GM12878 (cell line): ENCODE measurements around the gene KCNE4. TPM values are rescaled to one million over a fixed set of nuclear protein-coding genes. Genes with fewer than 3 reads are reported as not detected.

Experiments used
- ATAC-seq: fragments of 200-7000 bp; cut with Tn5 transposase; 3 replicates; pipeline ENCODE4 v1.9.1; 2020; ENCODE audit warnings: mild to moderate bottlenecking, moderate library complexity
- BruUV-seq: library from RNA; stranded (reverse); fragments of 400-500 nt; replicated peaks from 2 replicates; lab custom pipeline; 2021; lab: Mats Ljungman, UMichigan
- CTCF ChIA-PET: fragments of 300-600 bp; sonication (Branson Sonifier 250); formaldehyde crosslinking; extraction: SDS; loops from one replicate; lab custom pipeline; 2021; ENCODE audit warnings: inconsistent platforms; lab: Yijun Ruan, JAX
- POLR2A ChIA-PET: fragments of 350-600 bp; formaldehyde crosslinking; extraction: SDS; loops from one replicate; lab custom pipeline; 2021; ENCODE audit warnings: inconsistent platforms; lab: Charles Lee
- RAD21 ChIA-PET: fragments of 300-600 bp; sonication (Branson Sonifier 250); formaldehyde crosslinking; loops from one replicate; lab custom pipeline; 2023; ENCODE audit warnings: antibody characterized with exemption; ENCODE audit not compliant: unreplicated experiment; lab: Charles Lee
- SMC1A ChIA-PET: fragments of 300-600 bp; sonication (Branson Sonifier 250); formaldehyde crosslinking; loops from one replicate; lab custom pipeline; 2023; ENCODE audit not compliant: unreplicated experiment, uncharacterized antibody; lab: Charles Lee
- DNase-seq: peaks from one replicate; pipeline ENCODE4 v3.0.0-alpha.2; 2011; ENCODE audit warnings: low read depth, low spot score
- FAIRE-seq: peaks from 3 replicates; lab custom pipeline; 2011; peaks lifted over from hg19 to GRCh38; lab: Jason Lieb, UNC
- H2AFZ ChIP-seq: 2 replicates; pipeline ENCODE4 v1.6.0; 2011; ENCODE audit warnings: low read depth, low read length, control low read depth; ENCODE audit not compliant: control insufficient read depth
- H3K27ac ChIP-seq: 2 replicates; pipeline ENCODE4 v1.5.1; 2011; ENCODE audit warnings: control low read depth; ENCODE audit not compliant: control insufficient read depth, insufficient read depth
- H3K27me3 ChIP-seq, 2 experiments: replicated peaks in 1 of 2; 2 replicates each; pipeline versions ENCODE4 v1.6.0 to v1.6.1; 2011; ENCODE audit warnings: low read length in 1 of 2; ENCODE audit not compliant: control insufficient read depth in 2 of 2, insufficient read depth in 2 of 2
- H3K36me3 ChIP-seq, 2 experiments: 2 replicates each; pipeline ENCODE4 v1.5.1; 2011; ENCODE audit warnings: low read length in 1 of 2; ENCODE audit not compliant: control insufficient read depth in 2 of 2, insufficient read depth in 2 of 2
- H3K4me1 ChIP-seq: 2 replicates; pipeline ENCODE4 v1.6.1; 2011; ENCODE audit warnings: mild to moderate bottlenecking, low read length, moderate library complexity, mixed read lengths; ENCODE audit not compliant: control insufficient read depth, insufficient read depth
- H3K4me2 ChIP-seq: 2 replicates; pipeline ENCODE4 v1.6.0; 2011; ENCODE audit warnings: control low read depth; ENCODE audit not compliant: control insufficient read depth, insufficient read depth
- H3K4me3 ChIP-seq: fragments of 200-600 bp; sonication (generic); 2 replicates; pipeline ENCODE4 v1.5.1; 2016
- H3K79me2 ChIP-seq: 2 replicates; pipeline ENCODE4 v1.6.0; 2011; ENCODE audit warnings: low read length; ENCODE audit not compliant: control insufficient read depth, insufficient read depth
- H3K9ac ChIP-seq: 2 replicates; pipeline ENCODE4 v1.8.0; 2011; ENCODE audit warnings: low read length, control low read depth, mixed read lengths; ENCODE audit not compliant: control insufficient read depth, insufficient read depth
- H3K9me3 ChIP-seq: replicated peaks from 3 replicates; pipeline ENCODE4 v1.5.1; 2011; ENCODE audit warnings: mild to moderate bottlenecking, low read length; ENCODE audit not compliant: control insufficient read depth, insufficient read depth
- H4K20me1 ChIP-seq: 2 replicates; pipeline ENCODE4 v1.6.0; 2011; ENCODE audit not compliant: control insufficient read depth, insufficient read depth
- CHD2 ChIP-seq: IDR thresholded peaks from 2 replicates; pipeline ENCODE4 v1.6.1; 2011; ENCODE audit warnings: low read depth, low read length, improper control_type of control experiment, borderline replicate concordance
- CHD4 ChIP-seq: fragments of 200-600 bp; sonication (generic); IDR thresholded peaks from 2 replicates; pipeline ENCODE4 v1.6.1; 2016; ENCODE audit warnings: mild to moderate bottlenecking
- DPF2 ChIP-seq: fragments of 450-650 bp; IDR thresholded peaks from 2 replicates; pipeline ENCODE4 v1.6.1; 2017; ENCODE audit warnings: mild to moderate bottlenecking
- EP300 ChIP-seq, 2 experiments: fragments of 150-350 bp in 1 of 2; IDR thresholded peaks; 2 replicates each; pipeline ENCODE4 v1.6.1; 2011 to 2012; ENCODE audit warnings: low read depth in 2 of 2, low read length in 2 of 2, borderline replicate concordance in 1 of 2, improper control_type of control experiment in 1 of 2, inconsistent platforms in 1 of 2; ENCODE audit not compliant: control insufficient read depth in 1 of 2
- SPI1 ChIP-seq: IDR thresholded peaks from 2 replicates; pipeline ENCODE4 v1.6.1; 2011; ENCODE audit warnings: low read depth, mild to moderate bottlenecking, low read length, moderate library complexity, borderline replicate concordance; ENCODE audit not compliant: insufficient read depth
- SREBF2 ChIP-seq: IDR thresholded peaks from 2 replicates; pipeline ENCODE4 v1.6.1; 2012; ENCODE audit warnings: mild to moderate bottlenecking, low read length
- ZNF274 ChIP-seq: IDR thresholded peaks from one replicate; pipeline ENCODE4 v1.8.0; 2011; ENCODE audit not compliant: insufficient read length, insufficient read depth
- WGBS: methylation state at CpG from one replicate; pipeline ENCODE4 v1.1.6; 2016; ENCODE audit warnings: low lambda C conversion rate; ENCODE audit not compliant: insufficient replicate concordance, insufficient coverage; ENCODE audit errors: missing lambda C conversion rate; 5-methylcytosine and 5-hydroxymethylcytosine counted together
- in situ Hi-C: fragments of 300-500 bp; cut with MboI; formaldehyde crosslinking; loops from 9 replicates; pipeline ENCODE4 v1.14.3; 2018; ENCODE audit warnings: mixed read lengths
- intact Hi-C: fragments of 100-400 bp; cut with micrococcal nuclease; formaldehyde crosslinking; loops from one replicate; pipeline ENCODE4 v1.14.2; 2022; ENCODE audit not compliant: unreplicated experiment
- polyA plus RNA-seq, 11 experiments: library from polyadenylated mRNA; depleted of rRNA in 4 of 11; unstranded in 6 of 11; stranded (reverse) in 5 of 11; fragments of >200 nt; fragmentation: Nextera tagmentation in 4 of 11; fragmentation: Illumina TruSeq in 1 of 11; extraction: Ambion mirVana in 4 of 11; extraction: Trizol in 1 of 11; gene quantifications; 1 replicate in 1 of 11; 2 replicates in 10 of 11; pipeline versions ENCODE4 v1.2.1 to v1.2.3, GENCODE V29; 2011 to 2016; ENCODE audit warnings: inconsistent platforms in 2 of 11, missing spikeins in 2 of 11, low read depth in 1 of 11
- total RNA-seq, 4 experiments: library from RNA; depleted of rRNA in 3 of 4; stranded (reverse); fragments of >200 nt in 3 of 4; fragmentation: Illumina TruSeq in 1 of 4; extraction: Trizol in 1 of 4; gene quantifications; 2 replicates each; pipeline versions ENCODE4 v1.2.1 to v1.2.3, GENCODE V29; 2013 to 2021

The KCNE4 gene
- total and polyA plus RNA-seq, 10 of the 15 experiments (the other 5 are each of a cell fraction or from before 2014, with no cell fraction given) = 0.30 TPM; not detected in 9

DNA sequence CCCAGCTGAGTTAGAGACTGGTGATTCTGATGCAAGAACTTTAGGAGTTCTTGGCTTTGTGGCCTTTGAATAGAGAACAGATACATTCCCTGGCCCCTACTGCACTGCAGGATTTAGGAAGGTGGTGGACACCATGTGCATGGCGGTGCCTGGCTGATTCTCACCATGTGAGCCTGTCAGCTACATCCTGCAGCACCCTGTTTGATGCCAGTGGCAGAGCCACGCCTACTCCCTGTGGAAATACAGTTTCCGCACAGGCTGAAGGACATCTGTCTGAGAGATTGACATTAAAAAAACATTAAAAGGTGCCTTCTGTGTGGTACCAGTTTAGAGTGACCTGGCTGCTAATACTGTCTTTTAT is 50.0 kb downstream of the KCNE4 start:
- ATAC-seq (no peak), DNase-seq (no peak), FAIRE-seq (peak; percentile 44)
- Histone ChIP-seq H3K9me3 (no peaks in the 10 kb centered on the region), H3K4me2 (no peak overlapping the region), H2AFZ (no peak overlapping the region; the same call in 1 of the 2 replicates), H3K9ac (no peak overlapping the region), H3K4me3 (no peak overlapping the region), H3K79me2 (no peaks in the 10 kb centered on the region), H3K36me3 (no peaks in the 10 kb centered on the region), H4K20me1 (no peaks in the 10 kb centered on the region), H3K4me1 (peaks cover 5% of the 10 kb centered on the region; the same call in 1 of the 2 replicates), H3K27ac (no peak overlapping the region), H3K27me3 (no peaks in the 10 kb centered on the region; a peak in 1 of 4 replicates)
- BruUV-seq = no TSS peak
- intact Hi-C loops = no loop called here
- ChIA-PET CTCF (interaction anchor here (0.6 to 3.1 kb wide), 4 partner anchors 12 to 130 kb away, joined by 3 to 14 read pairs (median 4); no protein-coding TSS in a partner anchor), POLR2A (no interaction called here), RAD21 (no interaction called here), SMC1A (no interaction called here)
- TF ChIP-seq CHD2 (no peak), SPI1 (no peak)
- TF ChIP-seq, all 136 proteins: peak for 0
- in situ Hi-C loops = no loop called here
- WGBS = 60% methylated on average over 3 of the region's 3 CpGs

DNA sequence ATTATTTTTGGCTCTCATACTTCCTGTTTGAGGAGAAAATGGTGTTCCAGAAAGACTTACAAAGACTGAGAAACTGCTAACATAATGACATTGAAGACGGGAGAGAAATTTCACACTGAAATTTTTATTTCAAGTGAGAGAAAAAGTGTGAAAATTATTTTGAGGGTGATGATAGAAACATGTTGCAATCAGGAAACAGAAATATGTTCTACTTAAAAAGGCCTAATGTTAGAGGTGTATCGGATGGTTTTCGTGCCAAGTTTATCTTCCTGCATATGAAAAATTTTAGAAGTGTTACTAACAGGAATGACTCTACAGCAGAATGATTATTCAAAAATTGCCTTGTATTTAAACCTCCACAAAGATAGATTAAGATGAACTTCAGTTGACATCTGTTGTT is 50.5 kb downstream of the KCNE4 start:
- in situ Hi-C loops = no loop called here

More for the DNA sequence above, 50.5 kb downstream of the KCNE4 start:
- no peaks in the 10 kb centered on the region for H3K36me3 ChIP-seq
- no peaks in the 10 kb centered on the region for H3K79me2 ChIP-seq
- no peaks in the 10 kb centered on the region; a peak in 1 of 4 replicates for H3K27me3 ChIP-seq
- H3K9ac ChIP-seq = no peak overlapping the region
- intact Hi-C loops = no loop called here
- H3K27ac ChIP-seq = no peak overlapping the region
- H3K4me1 ChIP-seq = peaks cover 5% of the 10 kb centered on the region; the same call in 1 of the 2 replicates
- ChIA-PET CTCF (interaction anchor here (0.6 to 3.1 kb wide), 3 partner anchors 12 to 130 kb away, joined by 3 to 14 read pairs (median 4); no protein-coding TSS in a partner anchor), RAD21 (no interaction called here), POLR2A (no interaction called here), SMC1A (no interaction called here)
- no peaks in the 10 kb centered on the region for H4K20me1 ChIP-seq
- no peak for ATAC-seq
- no peak overlapping the region for H3K4me2 ChIP-seq
- no peak for TF ChIP-seq SREBF2
- TF ChIP-seq EP300 (IDR thresholded peaks at IDR 0.05; ENCODE audit: borderline replicate concordance in 1 of 2, control insufficient read depth in 1 of 2, low read depth in 2 of 2, low read length in 2 of 2) = no peak
- TF ChIP-seq ZNF274 = no peak
- no peak for TF ChIP-seq DPF2
- no peak for TF ChIP-seq CHD4
- 31% methylated on average over 3 of the region's 3 CpGs for WGBS
- FAIRE-seq = no peak
- no TSS peak for BruUV-seq
- no peak for DNase-seq
- H3K4me3 ChIP-seq = no peak overlapping the region
- no peaks in the 10 kb centered on the region for H3K9me3 ChIP-seq
- H2AFZ ChIP-seq = no peak overlapping the region
